Measurements from ENCODE around the gene SFSWAP.

The SFSWAP gene

DNA sequence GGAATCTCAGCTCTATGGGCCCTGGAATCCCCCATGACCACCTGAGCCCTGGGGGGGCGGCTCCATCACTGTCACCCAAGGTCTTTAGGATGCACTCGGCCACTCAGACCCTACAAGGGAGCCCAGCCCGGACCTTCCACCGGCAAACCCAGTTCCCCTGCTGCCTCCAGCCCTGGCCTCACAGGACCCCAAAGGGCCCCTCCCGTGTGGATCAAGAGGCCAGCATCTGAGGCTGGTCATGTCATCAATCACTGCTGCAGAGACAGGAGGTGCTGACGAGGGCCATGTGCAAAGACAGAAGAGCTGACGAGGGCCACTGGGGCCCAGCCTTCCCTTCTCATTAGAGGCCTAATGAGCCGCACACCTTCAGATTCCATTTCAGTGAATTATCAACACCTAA is 39.0 kb upstream of the SFSWAP start:
- Histone ChIP-seq H3K36me3 (no peaks in the 10 kb centered on the region), H3K27ac (no peak overlapping the region), H3K4me3 (ENCODE audit: low read depth, low read length) (no peak overlapping the region), H3K27me3 (ENCODE audit: insufficient read depth, low read depth, severe bottlenecking) (no peaks in the 10 kb centered on the region), H3K9me3 (ENCODE audit: severe bottlenecking) (peaks cover 2% of the 10 kb centered on the region)
- no peak for DNase-seq
- TF ChIP-seq, protein P1, sequence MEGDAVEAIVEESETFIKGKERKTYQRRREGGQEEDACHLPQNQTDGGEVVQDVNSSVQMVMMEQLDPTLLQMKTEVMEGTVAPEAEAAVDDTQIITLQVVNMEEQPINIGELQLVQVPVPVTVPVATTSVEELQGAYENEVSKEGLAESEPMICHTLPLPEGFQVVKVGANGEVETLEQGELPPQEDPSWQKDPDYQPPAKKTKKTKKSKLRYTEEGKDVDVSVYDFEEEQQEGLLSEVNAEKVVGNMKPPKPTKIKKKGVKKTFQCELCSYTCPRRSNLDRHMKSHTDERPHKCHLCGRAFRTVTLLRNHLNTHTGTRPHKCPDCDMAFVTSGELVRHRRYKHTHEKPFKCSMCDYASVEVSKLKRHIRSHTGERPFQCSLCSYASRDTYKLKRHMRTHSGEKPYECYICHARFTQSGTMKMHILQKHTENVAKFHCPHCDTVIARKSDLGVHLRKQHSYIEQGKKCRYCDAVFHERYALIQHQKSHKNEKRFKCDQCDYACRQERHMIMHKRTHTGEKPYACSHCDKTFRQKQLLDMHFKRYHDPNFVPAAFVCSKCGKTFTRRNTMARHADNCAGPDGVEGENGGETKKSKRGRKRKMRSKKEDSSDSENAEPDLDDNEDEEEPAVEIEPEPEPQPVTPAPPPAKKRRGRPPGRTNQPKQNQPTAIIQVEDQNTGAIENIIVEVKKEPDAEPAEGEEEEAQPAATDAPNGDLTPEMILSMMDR (IDR thresholded peaks at IDR 0.05; ENCODE audit: low read depth, low read length), result no peak

DNA sequence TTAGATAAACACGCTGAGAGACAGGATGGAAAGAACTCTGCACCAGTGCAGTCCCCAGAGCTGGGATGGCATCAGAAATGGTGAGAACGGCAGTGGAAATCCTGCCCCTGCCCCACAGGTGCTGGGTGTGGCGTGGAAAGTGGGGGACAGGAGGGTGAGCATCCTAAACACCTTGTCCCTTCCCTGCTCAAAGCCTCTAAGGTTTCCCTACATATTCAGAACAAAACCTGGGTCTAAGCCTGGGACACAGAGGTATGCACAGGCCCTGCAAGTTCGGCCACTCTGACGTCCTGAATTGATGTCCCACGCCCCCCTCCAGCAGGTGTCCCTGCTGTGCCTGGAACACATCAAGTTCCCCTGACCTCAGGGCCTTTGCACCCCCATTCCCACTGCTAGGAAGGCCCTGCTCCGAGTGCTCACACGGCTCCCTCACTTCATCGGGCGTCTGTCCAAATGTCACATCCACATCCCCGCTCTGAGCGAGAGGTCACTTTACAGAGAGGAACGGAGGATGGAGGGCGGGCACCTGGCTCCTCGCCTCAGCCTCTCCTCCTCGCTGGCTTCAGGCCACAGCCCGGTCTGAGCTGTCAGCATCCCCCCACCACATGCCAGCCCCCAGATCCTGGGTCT is 38.5 kb upstream of the SFSWAP start:
- peaks cover 2% of the 10 kb centered on the region for H3K9me3 ChIP-seq (ENCODE audit: severe bottlenecking)
- H3K4me3 ChIP-seq (ENCODE audit: low read depth, low read length), result no peak overlapping the region
- DNase-seq, result no peak
- no peaks in the 10 kb centered on the region for H3K36me3 ChIP-seq
- no peak overlapping the region for H3K27ac ChIP-seq
- H3K27me3 ChIP-seq (ENCODE audit: insufficient read depth, low read depth, severe bottlenecking), result no peaks in the 10 kb centered on the region
- TF ChIP-seq, protein P1 (IDR thresholded peaks at IDR 0.05; ENCODE audit: low read depth, low read length), result no peak

DNA sequence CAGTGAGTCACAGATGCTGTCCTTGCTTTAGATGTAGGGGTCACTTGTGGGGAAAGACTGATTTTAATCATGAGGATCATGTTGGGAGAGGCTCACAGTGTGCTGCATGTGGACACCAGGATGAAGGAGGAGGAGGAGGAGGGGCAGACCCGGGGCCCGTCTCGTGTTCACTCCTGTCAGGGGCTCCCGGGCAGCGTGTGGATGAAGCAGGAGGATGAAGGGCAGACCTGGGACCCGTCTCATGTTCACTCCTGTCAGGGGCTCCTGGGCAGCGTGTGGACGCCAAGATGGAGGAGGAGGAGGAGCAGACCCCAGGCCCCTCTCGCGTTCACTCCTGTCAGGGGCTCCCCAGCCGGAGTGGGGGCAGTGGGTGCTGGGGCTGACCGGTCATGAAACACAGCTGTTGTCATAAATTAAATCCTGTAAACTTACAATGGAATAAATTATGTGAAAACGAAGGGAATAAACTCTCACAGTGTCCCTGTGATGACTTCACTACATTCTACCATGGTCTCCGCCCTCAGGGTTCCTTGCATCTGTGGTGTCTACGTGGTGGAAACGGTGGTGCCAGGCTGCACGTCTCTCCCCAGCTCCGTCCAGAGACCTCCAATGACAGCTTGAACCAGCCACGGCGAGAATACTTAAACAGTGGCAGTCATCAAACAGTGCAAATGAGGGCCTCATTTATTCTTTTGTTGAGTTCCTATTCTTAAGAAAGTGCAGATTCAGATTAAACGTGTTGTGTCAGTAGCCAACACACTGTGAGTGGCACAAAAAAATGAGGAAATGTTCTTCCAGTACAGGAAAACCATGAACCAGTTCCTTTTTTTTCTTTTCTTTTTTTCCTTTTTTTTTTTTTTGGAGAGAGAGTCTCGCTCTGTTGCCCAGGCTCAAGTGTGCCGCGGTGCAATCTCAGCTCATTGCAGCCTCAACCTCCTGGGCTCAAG is 37.7 kb upstream of the SFSWAP start:
- no peak for DNase-seq
- TF ChIP-seq, protein P1 (IDR thresholded peaks at IDR 0.05; ENCODE audit: low read depth, low read length), result no peak
- Histone ChIP-seq H3K27me3 (ENCODE audit: insufficient read depth, low read depth, severe bottlenecking) (no peaks in the 10 kb centered on the region), H3K36me3 (no peaks in the 10 kb centered on the region), H3K9me3 (ENCODE audit: severe bottlenecking) (peaks cover 2% of the 10 kb centered on the region), H3K4me3 (ENCODE audit: low read depth, low read length) (no peak overlapping the region), H3K27ac (no peak overlapping the region)

DNA sequence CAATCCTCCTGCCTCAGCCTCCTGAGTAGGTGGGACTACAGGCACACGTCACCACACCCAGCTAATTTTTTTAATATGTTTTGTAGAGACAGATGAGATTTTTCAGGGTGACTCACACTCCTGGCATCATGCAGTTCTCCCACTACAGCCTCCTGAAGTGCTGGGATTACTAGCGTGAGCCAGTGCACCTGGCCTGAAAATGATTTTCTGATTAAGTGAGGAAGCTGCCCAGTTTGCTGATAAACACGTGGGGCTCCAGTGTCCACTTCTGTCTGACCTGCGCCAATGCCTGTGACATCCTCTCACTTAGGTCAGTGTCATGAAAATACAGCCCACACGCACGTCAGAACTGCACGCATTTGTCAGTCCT is 37.0 kb upstream of the SFSWAP start:
- Histone ChIP-seq H3K9me3 (ENCODE audit: severe bottlenecking) (peaks cover 2% of the 10 kb centered on the region), H3K27ac (no peak overlapping the region), H3K4me3 (ENCODE audit: low read depth, low read length) (no peak overlapping the region), H3K27me3 (ENCODE audit: insufficient read depth, low read depth, severe bottlenecking) (no peaks in the 10 kb centered on the region), H3K36me3 (no peaks in the 10 kb centered on the region)
- TF ChIP-seq, protein P1 (IDR thresholded peaks at IDR 0.05; ENCODE audit: low read depth, low read length), result no peak
- DNase-seq, result no peak

DNA sequence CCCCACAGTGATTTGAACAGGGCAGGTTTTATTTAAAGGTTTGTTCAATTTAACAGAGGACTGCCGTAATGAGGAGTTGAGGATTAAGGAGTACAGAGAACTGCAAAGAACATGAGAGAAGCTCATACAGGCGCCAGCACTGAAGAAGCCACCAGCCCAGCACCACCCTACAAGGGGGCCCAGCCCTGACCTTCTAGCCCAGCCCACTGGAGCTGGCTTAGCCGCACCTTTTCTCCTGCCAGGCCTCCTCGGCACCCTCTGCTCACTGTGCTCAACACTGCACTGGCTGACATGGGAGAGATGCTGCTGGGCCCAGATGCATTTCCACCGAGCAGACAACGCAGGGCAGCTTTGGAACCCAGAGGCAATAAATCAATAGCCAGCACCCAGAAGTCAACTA is 36.5 kb upstream of the SFSWAP start:
- no peak overlapping the region for H3K4me3 ChIP-seq (ENCODE audit: low read depth, low read length)
- DNase-seq, result no peak
- H3K9me3 ChIP-seq (ENCODE audit: severe bottlenecking), result peaks cover 2% of the 10 kb centered on the region
- H3K27me3 ChIP-seq (ENCODE audit: insufficient read depth, low read depth, severe bottlenecking), result no peaks in the 10 kb centered on the region
- no peak overlapping the region for H3K27ac ChIP-seq
- no peaks in the 10 kb centered on the region for H3K36me3 ChIP-seq
- TF ChIP-seq, protein P1 (IDR thresholded peaks at IDR 0.05; ENCODE audit: low read depth, low read length), result no peak
